Left forelimb (tissue), 1 donor: ENCODE data around the gene NPM3.

ENCODE experiments used
- DNase-seq: peaks from one replicate; pipeline ENCODE4 v3.0.0-alpha.2; 2018; ENCODE audit warnings: low spot score

NPM3 gene

DNA sequence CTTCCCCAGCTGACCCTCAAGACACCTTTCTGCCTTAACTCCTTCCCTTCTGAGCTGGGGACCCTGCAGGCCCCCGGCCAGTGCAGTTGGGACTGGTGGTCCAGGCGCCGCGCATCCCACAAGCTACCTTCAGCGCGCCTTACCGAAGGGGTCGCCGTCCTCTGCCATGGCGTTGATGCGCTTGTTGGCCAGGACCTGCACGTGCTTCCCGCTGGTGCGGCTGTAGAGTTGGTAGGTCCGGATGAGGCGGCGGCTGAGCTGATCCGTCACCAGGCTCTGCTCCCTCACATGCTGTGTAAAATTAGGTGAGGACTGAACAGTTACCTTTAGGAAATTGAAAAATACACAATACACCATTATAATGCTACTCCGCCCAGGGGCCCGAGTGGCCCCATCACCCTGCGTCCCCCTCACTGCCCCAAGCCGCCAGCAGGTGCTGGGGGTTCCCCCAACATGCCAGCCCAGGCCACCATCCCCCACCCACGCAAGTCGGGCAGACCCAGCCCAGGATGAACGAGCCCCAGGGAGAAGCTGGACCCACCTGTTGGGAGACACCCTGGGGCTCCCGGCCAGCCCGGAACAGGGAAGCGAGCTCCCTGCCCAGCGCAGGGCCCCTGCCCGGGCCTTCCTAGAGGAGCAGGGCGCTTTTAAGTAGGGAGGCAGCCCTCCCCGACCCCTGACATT, 8.5 kb downstream of the NPM3 start:
- no peak for DNase-seq

DNA sequence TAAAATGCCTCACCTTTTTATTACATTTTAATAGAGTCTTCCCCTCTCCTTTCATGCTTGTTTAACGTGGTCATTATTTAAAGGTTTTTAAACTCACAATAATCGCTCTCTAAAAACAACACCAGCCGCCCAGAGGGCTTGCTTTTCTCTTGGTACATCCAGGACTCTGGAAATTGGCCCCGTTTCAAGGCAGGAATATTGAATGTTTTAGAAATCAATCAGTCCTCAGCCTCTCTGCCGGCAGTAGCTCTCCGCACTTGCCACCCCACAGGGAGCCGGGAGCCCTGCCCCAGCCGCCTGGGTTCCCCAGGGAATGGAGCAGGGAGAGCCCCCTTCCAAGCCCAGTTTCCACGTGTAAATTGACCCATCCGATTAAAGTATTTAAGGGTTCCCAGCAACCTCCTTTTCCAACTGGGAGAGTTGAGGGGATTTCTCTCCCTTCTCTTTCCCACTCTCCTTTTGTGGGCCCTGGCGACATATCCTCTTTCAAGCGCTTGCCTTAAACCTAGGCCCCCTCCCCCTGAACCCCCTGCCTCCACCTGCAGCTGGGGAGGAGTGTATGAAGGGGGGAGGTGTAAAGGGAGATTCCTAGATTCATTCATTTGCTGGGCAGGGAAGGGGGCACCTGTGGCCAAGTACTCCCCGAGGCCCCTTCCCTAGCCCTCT, 9.2 kb downstream of the NPM3 start:
- no peak for DNase-seq

DNA sequence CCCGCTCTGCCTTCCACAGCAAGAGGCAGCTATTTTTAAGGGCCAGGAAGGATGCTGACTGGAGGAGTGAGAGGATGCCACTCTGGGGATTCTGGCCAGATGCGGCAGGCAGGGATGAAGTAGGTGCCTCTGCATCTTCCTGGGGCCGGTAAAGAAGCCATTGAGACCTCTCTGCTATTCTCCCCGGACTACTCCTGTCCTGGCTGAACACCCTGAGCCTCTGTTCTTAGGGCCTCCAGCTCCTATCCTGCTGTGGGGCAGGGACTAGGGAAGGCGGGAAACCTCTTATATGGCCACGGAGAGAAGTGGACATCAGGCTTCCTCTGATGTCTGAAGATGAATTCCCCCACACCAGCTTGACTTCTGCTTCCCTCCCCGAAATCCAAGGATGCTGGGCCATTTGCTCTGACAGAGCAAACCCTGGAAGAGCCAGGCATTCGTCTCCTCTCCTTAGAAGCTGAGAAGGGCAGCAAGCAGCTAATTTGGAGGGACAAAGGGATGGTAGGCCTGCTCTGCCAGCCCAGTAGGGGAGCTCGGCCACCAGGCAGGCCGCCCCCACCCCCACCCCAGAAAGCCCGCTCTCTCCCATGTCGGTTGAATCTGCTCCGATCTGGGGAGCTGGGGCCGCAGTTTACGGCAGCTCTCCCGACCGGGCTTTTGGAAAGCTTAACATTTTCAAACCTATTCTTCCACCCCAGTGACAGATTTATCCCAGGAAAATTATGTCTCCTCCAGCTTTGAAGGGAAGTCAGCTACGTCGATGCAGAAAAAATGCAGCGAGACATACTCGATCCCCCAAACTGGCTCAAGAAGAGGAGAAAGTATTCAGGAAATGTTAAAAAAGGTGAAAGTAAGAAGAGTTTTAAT, 10.1 kb downstream of the NPM3 start:
- DNase-seq: no peak

DNA sequence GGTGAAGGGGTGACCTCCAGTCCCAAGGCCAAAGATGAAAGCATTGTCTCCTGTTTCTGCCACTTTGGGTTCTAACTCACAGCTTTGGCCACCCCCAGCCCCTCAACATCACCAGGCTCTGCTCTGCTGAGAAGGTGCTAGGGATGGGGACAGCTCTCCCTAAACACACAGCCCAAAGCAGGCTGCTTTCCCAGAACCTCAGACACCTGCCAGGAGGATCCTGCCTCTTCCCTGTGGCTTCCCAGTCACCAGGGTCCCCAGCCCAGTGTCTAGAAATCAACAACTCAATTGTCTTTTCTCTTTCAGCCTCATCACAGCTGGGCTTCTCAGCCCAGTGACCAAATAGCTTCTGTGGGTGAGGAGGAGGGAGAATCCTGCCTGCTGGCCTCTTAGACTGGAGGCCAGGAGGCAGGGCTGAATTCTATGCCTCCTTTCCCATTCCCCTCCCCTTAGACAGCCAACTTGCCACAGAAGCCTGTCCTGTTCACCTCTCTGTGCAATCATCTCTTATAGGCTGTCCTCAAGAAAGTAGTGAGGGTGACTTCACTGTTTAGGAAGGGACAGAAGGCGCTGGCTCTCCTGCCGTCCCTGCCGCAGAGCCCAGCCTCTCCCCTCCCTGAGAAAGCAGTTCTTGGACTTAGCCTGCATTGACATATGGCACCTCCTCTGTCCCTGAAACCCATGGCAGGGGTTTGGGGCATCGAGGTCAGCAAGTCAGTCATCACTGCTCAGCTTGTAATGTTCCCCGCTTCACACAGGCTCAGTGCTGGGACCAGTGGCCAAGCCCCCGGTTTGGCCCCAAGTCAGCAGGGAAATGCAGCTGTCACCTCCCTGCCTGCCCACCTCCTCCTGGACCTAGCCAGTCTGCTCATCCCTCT, 11.0 kb downstream of the NPM3 start:
- DNase-seq: no peak

DNA sequence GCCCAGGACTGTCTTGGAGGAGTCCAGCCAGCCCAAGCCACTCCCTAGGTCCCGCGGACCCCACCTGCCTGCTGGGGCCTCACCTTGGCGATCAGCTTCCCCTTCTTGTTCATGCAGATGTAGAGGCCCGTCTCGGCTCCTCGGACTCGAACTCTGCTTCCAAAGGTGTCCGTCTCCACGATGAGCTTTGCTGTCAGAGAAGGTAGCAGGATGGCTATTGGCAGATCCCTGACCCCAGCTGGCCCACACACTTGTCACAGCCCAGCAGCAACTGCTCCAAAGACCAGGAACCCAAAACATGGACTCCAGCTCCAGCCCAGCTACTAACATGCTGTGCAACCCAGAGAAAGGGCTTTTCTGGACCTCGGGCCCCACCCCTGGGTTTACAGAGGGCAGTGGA, 11.9 kb downstream of the NPM3 start:
- DNase-seq: no peak

DNA sequence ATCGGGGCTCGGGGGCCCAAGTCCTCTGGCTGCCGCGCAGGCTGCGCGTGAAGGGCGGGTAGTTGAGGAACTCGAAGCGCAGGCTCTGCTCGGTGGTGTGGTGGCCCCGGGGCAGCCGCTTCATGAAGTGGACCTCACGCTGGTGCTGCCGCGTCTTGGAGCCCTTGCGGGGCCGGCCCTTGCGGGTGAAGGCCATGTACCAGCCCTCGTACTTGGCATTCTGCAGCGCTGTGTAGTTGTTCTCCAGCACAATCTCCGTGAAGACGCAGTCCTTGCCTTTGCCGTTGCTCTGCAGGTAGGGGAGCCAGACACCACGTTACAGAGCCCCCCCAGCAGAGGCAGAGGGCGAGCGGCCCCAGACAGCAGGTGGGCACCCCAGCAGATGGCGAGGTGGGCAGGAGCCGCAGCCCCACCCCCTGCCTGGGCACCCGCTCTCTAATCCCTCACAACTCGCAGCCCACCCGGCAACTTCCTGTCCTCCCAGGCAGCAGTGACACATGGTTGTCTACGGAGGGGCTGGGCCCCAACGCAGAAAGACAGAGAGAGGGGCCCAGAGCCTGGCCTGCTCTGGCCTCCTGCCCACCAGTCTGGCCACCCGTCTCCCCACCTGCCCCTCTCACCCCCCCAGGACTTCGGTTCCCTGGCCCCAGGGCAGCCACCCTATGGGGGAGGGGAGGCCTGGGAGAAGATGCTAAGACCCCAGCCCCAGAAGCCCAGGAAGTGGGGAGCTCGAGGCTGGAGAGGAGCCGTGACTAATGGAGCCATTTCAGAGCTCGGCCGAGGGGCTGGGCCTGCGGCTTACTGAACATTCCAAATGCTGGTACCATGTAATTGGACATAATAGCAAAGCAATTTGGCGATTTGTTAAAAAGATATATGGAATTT, 12.7 kb downstream of the NPM3 start:
- no peak for DNase-seq

DNA sequence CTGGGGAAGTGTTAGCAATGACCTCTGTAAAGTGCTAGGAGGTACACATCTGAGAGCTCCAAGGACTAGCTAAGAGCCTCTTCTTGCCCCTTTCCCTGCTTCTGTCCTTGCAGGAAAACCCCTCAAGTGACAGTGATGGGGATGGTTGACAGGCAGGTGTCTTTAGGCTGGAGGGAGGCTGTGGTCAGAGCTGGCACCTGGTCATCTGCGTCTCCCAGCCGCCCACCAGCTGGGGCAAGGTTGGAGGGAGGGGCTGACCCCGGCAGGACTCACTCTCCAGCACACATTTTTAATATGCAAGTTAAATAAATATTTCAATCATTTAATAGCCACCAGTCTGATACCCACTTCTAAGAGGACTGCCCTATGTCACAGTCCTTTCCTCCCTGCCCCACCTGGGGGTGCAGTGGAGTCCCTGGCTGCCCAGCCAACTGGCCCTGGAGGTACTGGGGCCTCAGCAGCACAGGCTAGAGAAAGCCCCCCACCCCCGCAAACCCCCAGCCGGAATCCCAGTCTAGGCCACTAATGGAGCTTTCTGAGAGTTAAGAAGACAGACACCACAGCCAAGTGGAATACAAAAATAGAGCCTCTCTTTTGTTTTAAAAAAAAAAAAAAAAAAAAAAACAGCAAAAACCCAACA, 13.6 kb downstream of the NPM3 start:
- DNase-seq: no peak

DNA sequence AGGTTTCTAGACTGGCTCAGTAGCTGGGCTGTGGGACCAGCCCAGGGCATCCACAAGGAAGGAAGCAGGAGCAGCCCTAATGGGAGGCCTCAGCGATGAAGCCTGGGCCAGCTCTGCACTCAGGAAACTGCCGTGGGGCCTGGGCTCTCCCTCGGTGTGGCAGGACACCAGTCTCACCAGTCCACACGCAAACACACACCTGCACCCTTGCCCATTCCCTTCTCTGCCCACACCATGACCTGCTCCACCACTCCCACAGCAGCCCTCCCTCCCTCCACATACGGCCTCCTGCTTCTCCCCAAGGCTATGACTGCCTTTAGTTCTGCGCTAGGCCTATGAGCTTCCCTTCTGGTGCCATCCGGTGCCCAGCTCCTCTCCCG, 14.5 kb downstream of the NPM3 start:
- no peak for DNase-seq

DNA sequence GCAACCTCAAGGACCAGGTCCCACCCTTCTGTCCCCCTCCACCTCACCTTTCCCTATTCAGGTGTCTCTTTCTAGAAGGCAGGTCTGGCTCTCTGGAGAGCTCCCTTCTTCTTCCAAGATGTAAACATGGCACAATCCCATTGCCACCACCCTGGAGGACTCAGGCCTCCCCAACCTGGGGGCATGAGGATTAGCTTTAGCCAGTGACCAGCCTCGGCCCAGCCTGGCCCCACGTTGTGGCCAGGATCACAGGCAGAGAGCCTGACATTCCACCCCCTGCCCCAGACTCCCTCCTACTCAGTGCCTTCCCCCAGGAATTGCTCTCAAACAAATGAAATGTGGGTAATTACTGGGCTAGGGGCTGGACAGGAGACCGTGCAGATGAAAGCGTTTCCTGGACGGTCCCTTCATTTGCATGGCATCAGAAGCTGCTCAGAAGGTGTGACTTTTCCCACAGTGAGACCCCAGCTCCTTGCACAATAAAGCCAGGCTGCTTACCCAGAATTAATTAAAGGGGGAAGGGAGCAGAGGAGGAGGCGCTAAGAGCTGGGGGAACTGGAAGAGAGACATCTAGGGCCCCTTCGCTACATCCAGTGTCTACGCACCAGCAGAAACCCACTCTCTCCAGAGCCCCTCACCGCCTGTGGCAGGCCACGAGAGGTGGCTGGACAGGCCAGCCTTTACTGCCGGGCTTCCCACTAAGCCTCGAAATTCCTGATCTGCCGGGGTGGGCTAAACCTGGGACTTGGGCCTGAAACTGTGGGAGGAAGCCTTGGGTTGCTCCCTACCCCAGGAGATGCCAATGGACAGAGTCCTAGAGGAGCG, 15.1 kb downstream of the NPM3 start:
- no peak for DNase-seq

DNA sequence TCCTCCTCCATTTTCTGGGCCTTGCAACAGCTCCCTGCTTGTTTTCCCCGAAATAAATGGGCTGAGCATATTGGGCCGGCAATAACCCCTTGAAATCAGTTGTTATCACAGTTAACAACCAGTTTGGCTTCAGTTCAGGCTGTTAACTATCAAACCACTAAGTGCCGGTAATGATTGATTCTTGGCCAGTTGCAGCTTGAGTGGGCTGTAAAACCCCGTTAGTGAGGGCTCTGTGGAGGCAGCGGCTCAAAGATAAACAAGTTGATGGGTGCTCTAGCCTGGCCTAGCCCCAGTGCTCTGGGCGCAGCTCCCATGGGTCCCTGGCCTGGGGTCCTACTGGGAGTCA, 15.7 kb downstream of the NPM3 start:
- no peak for DNase-seq

DNA sequence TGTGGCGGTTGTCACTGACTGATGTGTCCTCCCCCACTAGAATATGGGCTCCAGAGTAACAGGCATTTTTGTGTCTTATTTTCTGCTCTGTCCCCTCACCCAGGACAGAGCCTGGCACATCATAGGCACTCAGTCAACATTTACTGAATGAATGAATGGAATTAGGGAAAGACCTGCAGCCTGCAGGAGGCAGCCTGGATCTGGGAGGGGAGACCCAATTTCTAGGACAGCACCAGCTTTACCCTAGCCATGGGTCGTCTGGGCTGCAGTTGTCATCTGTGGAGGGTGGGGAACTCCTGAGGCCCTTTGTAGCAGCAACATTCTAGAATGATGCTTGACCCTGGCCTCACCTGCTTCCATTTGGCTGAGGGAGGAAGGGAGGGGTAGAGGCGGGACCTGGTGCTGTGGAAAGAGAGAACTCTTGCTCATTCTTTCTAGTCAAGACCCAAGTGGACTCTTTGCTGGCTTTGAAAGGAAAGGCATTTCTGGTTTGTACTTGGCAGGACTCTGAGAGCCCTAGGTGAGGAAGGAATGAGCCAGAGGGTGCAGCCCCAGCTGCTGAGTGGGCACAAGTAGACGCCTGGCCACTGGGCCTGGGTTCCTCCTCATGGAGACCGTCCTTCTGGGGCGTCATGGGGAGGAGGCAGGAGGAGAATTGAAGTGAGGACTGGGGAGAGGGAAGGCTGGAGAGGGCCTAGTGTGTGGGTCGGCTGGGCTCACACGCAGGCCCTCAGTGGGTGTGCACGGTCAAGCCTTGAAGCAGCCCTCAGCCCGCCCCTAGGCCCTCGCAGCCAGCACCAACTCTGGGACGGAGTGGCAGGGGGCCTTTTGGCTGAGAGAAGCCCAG, 16.3 kb downstream of the NPM3 start:
- no peak for DNase-seq

DNA sequence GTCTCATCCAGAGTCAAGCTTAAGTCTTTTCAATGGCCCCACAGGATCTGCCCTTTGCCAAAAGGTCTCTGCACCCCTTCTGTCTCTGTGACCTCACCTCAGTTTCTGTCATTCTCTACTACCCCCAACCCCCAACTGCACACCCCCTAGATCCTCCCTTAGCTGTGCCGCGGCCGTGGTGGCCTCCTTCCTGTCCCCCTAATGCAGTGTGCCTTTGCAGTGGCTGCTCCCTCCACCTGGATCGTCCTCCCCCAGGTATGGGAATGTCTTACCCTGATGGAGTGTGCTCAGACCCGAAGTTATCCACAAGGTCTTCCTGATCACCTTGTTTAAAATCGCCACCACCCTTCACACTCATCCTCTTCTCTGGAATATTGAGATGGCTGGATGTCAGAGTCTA, 16.9 kb downstream of the NPM3 start:
- DNase-seq: no peak

DNA sequence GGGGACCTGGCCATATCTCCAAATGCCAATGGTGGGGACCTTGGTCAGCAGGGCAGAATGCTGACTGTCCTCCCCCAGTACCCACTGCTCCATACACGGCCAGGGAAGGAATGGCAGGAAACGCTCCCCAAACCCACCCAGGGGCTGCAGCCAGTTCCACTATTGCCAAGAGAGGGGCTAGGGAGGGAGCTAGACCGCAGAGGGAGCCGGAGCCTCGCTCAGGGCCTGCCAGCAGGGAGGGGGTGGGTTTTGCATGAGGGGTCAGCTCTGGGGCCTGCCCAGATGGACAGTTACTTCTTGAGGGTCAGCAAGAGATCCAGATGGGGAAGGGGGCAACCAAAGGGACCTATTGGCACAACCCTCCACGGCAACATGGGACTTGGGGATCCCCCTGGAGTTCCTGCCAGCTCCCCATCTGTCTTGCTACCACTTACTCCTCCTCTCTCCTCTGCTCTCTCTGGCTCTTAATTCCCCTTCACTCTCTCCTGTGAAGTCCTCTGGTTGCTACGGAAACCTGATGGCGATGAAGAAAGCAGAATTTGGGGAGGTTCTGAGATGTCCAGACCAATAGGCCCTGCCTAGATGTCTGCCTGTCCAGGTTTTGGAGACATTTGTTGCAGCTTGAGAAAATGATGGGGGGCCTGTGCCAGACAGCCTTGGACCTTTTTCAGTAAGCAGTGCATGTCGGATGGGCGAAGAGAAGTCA, 20.0 kb downstream of the NPM3 start:
- no peak for DNase-seq

DNA sequence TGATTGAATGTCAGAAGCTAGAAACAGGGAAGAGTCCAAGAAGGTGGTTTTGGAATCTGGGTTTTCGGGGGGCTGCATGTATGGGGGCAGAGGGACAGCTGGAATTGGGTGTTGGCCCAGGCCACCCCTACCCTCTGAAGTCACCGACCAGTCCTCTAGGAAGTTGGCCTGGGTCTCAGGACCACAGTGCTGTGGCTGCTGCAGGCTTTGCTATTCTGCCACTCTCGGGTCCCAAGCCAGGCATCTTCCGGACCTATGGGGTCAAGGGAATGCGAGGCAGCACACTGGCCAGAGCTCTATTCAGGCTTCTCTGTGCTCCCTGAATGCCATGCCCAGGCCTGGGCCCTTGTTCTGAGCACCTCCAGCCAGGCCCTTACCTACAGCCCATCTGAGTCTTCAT, 20.5 kb downstream of the NPM3 start:
- no peak for DNase-seq

DNA sequence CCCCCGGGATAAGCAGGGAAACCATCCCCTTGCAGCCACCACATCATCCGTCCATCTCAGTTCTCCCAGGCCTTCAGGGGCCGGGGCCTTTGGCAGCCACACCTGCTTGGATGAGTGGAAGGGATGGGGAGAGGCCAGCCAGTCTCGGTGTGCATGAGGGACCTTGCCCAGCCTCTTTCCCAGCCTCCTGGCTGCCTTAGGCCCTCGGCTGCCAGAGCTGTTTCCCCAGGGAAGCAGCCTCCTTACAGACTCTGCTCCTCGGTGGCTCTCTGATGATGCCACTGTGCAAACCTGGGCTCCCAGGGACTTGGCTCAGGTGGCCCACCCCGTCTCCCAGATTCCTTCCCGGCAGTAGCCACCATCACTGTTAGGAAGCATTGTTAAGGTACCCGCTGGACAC, 22.0 kb downstream of the NPM3 start:
- DNase-seq: no peak

DNA sequence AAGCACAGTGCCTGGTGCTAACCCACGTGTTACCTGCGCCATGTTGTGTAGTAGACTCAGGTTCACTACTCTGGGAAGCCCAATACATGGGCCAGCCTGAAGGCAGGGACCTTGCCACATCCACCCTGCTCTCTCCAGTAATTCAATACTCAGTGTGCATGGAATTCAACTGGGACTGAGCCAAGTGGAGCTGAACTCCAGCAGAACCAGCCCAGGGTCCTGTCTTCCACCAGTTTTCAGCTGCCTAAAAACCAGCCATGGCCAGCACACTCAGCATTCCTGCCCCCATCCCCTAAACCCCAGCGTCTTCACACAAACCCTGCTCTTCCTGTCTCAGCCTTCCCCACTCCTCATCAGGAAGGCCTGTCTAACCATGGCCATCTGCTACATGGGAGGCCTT, 22.7 kb downstream of the NPM3 start:
- no peak for DNase-seq

DNA sequence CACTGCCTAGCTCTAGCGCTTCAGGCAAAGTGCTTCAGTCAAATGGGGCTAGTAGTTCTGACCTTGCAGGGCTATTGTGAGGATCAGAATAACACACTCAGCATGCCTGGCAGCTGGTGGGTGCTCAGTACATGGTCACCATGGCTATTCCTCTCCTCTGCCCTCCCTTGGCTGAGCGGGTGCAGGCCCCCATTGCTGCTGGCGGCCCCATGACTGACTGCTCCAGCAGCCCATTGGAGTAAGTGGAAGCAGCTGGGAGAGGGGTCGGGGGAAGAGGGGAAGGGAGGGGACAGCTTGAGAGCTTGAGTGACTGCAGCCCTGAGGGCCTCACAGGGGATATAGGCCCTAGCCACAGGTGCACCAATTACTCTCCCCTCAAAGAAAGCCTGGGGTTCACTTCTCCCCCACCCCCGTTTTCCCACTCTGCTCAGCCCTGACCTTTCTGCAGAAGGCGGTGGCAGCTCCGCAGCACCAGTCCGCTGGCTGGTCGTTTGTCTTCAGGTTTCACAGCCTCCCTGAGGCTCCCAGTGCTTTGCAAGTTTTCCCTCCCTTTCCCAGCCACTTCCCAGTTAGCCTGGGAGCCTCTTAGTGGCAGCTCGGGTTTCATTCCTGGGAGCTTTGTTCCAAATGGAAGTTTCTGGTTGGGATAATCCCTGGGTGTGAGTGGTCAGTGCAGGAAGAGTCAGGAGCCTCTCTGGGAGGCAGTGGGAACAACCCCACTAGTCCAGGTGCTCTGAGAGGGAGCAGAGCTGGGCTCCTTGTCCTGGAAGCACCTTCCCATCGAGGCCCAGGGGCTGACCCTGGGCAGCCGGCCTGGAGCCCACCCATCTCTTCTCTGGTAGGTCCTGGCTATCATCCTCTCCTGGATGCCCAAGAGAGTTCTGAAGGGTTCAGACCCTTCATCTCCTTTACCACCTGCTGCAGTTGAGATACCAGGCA, 23.7 kb downstream of the NPM3 start:
- DNase-seq: no peak
